Jurkat, Clone E6-1 (cell line): ENCODE measurements around the gene ROM1.
"Not testable (repeated sequence)": the region's sequence is repeated elsewhere in the genome, so short reads cannot be mapped to it uniquely, and the experiment has no call there.

ENCODE experiments used
- DNase-seq: peaks from one replicate; pipeline ENCODE4 v3.0.0-alpha.2; 2011; ENCODE audit warnings: low read depth, low spot score
- H3K4me3 ChIP-seq: 2 replicates; pipeline ENCODE4 v1.5.1; 2011; ENCODE audit warnings: mild to moderate bottlenecking, low read length, control low read depth, moderate library complexity

The ROM1 gene

GRCh38 chr11:62644220-62644619, 31.2 kb downstream of the ROM1 start:
- no peak for DNase-seq
- H3K4me3 ChIP-seq, result no peak overlapping the region

GRCh38 chr11:62645671-62645945, 32.6 kb downstream of the ROM1 start:
- H3K4me3 ChIP-seq, result peak overlapping the region; percentile 99
- no peak for DNase-seq

- peak within 1 kb of the TSS; percentile 99 for H3K4me3 ChIP-seq
- DNase-seq, result peak; percentile 95
Observed at GRCh38 chr11:62645946-62646824, 33.1 kb downstream of the ROM1 start, which contains the start of gene GANAB. TSS of gene GANAB (minus strand) at chr11:62646613. CDS start at chr11:62646599, 14 bp downstream.

- no peak for DNase-seq
- H3K4me3 ChIP-seq, result peak overlapping the region; percentile 27
Observed at GRCh38 chr11:62646825-62647608, 34.0 kb downstream of the ROM1 start.

- DNase-seq, result no peak
- no peak overlapping the region for H3K4me3 ChIP-seq
Observed at GRCh38 chr11:62647609-62648005, 34.5 kb downstream of the ROM1 start.

GRCh38 chr11:62648185-62648966, 35.3 kb downstream of the ROM1 start:
- H3K4me3 ChIP-seq, result no peak overlapping the region

GRCh38 chr11:62648967-62649364, 35.9 kb downstream of the ROM1 start:
- no peak overlapping the region for H3K4me3 ChIP-seq
- no peak for DNase-seq

More at GRCh38 chr11:62648185-62648966, 35.3 kb downstream of the ROM1 start:
- no peak for DNase-seq

- no peak overlapping the region for H3K4me3 ChIP-seq
- no peak for DNase-seq
Observed at GRCh38 chr11:62649486-62649885, 36.4 kb downstream of the ROM1 start.

- H3K4me3 ChIP-seq, DNase-seq: not testable (repeated sequence)
Observed at GRCh38 chr11:62650283-62650682, 37.2 kb downstream of the ROM1 start.

GRCh38 chr11:62652161-62653006, 39.3 kb downstream of the ROM1 start:
- peak overlapping the region; percentile 80 for H3K4me3 ChIP-seq
- no peak for DNase-seq

GRCh38 chr11:62654297-62654696, 41.2 kb downstream of the ROM1 start:
- DNase-seq, result no peak
- H3K4me3 ChIP-seq, result no peak overlapping the region

- no peak for DNase-seq
Observed at GRCh38 chr11:62656796-62657429, 43.9 kb downstream of the ROM1 start.

GRCh38 chr11:62664405-62665074, 51.5 kb downstream of the ROM1 start:
- peak; percentile 64 for DNase-seq
- H3K4me3 ChIP-seq, result peak overlapping the region; percentile 65

More at GRCh38 chr11:62656796-62657429, 43.9 kb downstream of the ROM1 start:
- H3K4me3 ChIP-seq, result no peak overlapping the region
